Thyroid gland (tissue), 4 donors: Measurements from ENCODE around the gene ETV7. TPM values are rescaled to one million over a fixed set of nuclear protein-coding genes. Genes with fewer than 3 reads are reported as not detected.

Source experiments
- DNase-seq, 2 donors: peaks; one replicate each; pipeline ENCODE4 v3.0.0-alpha.2; 2019
- H3K27ac ChIP-seq, 3 donors: fragments of 200-600 bp; sonication (generic); 1 replicate in 2 of 3; 2 replicates in 1 of 3; pipeline ENCODE4 v1.5.1; 2016 to 2019; ENCODE audit warnings: mild to moderate bottlenecking in 1 of 3, moderate library complexity in 1 of 3
- H3K27me3 ChIP-seq: fragments of 200-600 bp; sonication (generic); one replicate; pipeline ENCODE4 v1.5.1; 2019
- H3K36me3 ChIP-seq, 2 donors: fragments of 200-600 bp; sonication (generic); one replicate each; pipeline ENCODE4 v1.5.1; 2016 to 2019
- H3K4me1 ChIP-seq, 2 donors: fragments of 200-600 bp; sonication (generic); one replicate each; pipeline ENCODE4 v1.5.1; 2017 to 2019
- H3K4me3 ChIP-seq, 3 donors: fragments of 200-600 bp; sonication (generic); replicated peaks in 1 of 3; 1 replicate in 2 of 3; 2 replicates in 1 of 3; pipeline ENCODE4 v1.5.1; 2016; ENCODE audit warnings: mild to moderate bottlenecking in 1 of 3
- H3K9me3 ChIP-seq: fragments of 200-600 bp; sonication (generic); one replicate; pipeline ENCODE4 v1.5.1; 2017
- CTCF ChIP-seq, 6 experiments: fragments of 200-600 bp in 3 of 6; fragments of 450-650 bp in 3 of 6; sonication (generic) in 3 of 6; IDR thresholded peaks; one replicate each; pipeline ENCODE4 v1.5.1; 2016 to 2019; ENCODE audit warnings: antibody characterized with exemption in 6 of 6, mild to moderate bottlenecking in 2 of 6, inconsistent platforms in 1 of 6, moderate library complexity in 1 of 6
- POLR2A ChIP-seq, 2 donors: fragments of 450-650 bp; IDR thresholded peaks; one replicate each; pipeline ENCODE4 v1.6.1; 2017; ENCODE audit warnings: antibody characterized with exemption in 2 of 2, mild to moderate bottlenecking in 2 of 2, moderate library complexity in 1 of 2
- WGBS, 2 donors: methylation state at CpG; one replicate each; pipeline ENCODE4 v1.1.5; 2017; 5-methylcytosine and 5-hydroxymethylcytosine counted together
- intact Hi-C: fragments of 100-400 bp; cut with DNase I; formaldehyde crosslinking; loops from one replicate; pipeline ENCODE4 v1.15.1; 2023
- total RNA-seq, 4 donors: library from RNA; depleted of rRNA; stranded (reverse); fragments of >200 nt; gene quantifications; one replicate each; pipeline ENCODE4 v1.2.3, GENCODE V29; 2016

Gene ETV7
- total RNA-seq, 4 donors from 2014 or later, result 1.4 TPM; not detected in 3

- no peak overlapping the region for H3K4me3 ChIP-seq
- H3K27ac ChIP-seq, result no peak overlapping the region
- H3K27me3 ChIP-seq, result no peaks in the 10 kb centered on the region
- intact Hi-C loops, result no loop called here
- DNase-seq, result no peak
- H3K4me1 ChIP-seq, result peaks cover 0 to 4% of the 10 kb centered on the region in 2 donors
- H3K36me3 ChIP-seq, result no peaks in the 10 kb centered on the region
- WGBS, 2 donors, result 95 to 97% methylated on average over 10 to 15 of the region's 20 CpGs
- no peak for TF ChIP-seq POLR2A (IDR thresholded peaks at IDR 0.05)
- no peak for TF ChIP-seq CTCF (IDR thresholded peaks at IDR 0.05)
- H3K9me3 ChIP-seq, result no peaks in the 10 kb centered on the region
These were observed 11.8 kb downstream of the ETV7 start for GRCh38 chr6:36375644-36376155.

GRCh38 chr6:36374972-36375371, 12.5 kb downstream of the ETV7 start:
- H3K27me3 ChIP-seq, result no peaks in the 10 kb centered on the region
- H3K9me3 ChIP-seq, result no peaks in the 10 kb centered on the region
- H3K4me3 ChIP-seq, result no peak overlapping the region
- H3K27ac ChIP-seq, result no peak overlapping the region
- intact Hi-C loops, result no loop called here
- 87 to 91% methylated on average over 8 of the region's 8 CpGs for WGBS, 2 donors
- H3K4me1 ChIP-seq, result peaks cover 0 to 4% of the 10 kb centered on the region in 2 donors
- no peak for DNase-seq
- TF ChIP-seq CTCF (IDR thresholded peaks at IDR 0.05), result no peak
- TF ChIP-seq POLR2A (IDR thresholded peaks at IDR 0.05), result no peak
- no peaks in the 10 kb centered on the region for H3K36me3 ChIP-seq

GRCh38 chr6:36374194-36374593, 13.3 kb downstream of the ETV7 start:
- Histone ChIP-seq H3K27ac (no peak overlapping the region), H3K4me1 (peaks cover 0 to 4% of the 10 kb centered on the region in 2 donors), H3K9me3 (no peaks in the 10 kb centered on the region), H3K36me3 (no peaks in the 10 kb centered on the region), H3K27me3 (no peaks in the 10 kb centered on the region), H3K4me3 (no peak overlapping the region)
- TF ChIP-seq CTCF (IDR thresholded peaks at IDR 0.05) (no peak), POLR2A (IDR thresholded peaks at IDR 0.05) (no peak)
- DNase-seq, result no peak
- WGBS, 2 donors, result 80 to 88% methylated on average over 4 of the region's 4 CpGs
- intact Hi-C loops, result no loop called here

GRCh38 chr6:36373368-36374019, 14.0 kb downstream of the ETV7 start:
- no peak overlapping the region for H3K27ac ChIP-seq
- 67 to 75% methylated on average over 9 to 15 of the region's 15 CpGs for WGBS, 2 donors
- DNase-seq, result no peak
- no peaks in the 10 kb centered on the region for H3K9me3 ChIP-seq
- peaks cover 0 to 4% of the 10 kb centered on the region in 2 donors for H3K4me1 ChIP-seq
- no peaks in the 10 kb centered on the region for H3K27me3 ChIP-seq
- TF ChIP-seq POLR2A (IDR thresholded peaks at IDR 0.05) (no peak), CTCF (IDR thresholded peaks at IDR 0.05) (no peak)
- intact Hi-C loops, result no loop called here
- H3K4me3 ChIP-seq, result no peak overlapping the region
- no peaks in the 10 kb centered on the region for H3K36me3 ChIP-seq

- TF ChIP-seq CTCF (IDR thresholded peaks at IDR 0.05) (no peak), POLR2A (IDR thresholded peaks at IDR 0.05) (no peak)
- no peak for DNase-seq
- intact Hi-C loops, result no loop called here
- H3K4me3 ChIP-seq, result no peak overlapping the region
- no peaks in the 10 kb centered on the region for H3K36me3 ChIP-seq
- H3K4me1 ChIP-seq, result peaks cover 0 to 4% of the 10 kb centered on the region in 2 donors
- H3K27me3 ChIP-seq, result no peaks in the 10 kb centered on the region
- no peak overlapping the region for H3K27ac ChIP-seq
- 92% methylated on average over 6 of the region's 6 CpGs for WGBS, 2 donors
- no peaks in the 10 kb centered on the region for H3K9me3 ChIP-seq
These were observed 15.4 kb downstream of the ETV7 start for GRCh38 chr6:36372088-36372487.
